Aorta (tissue), 5 donors: Measurements from ENCODE around the gene TMEM41A. TPM values are rescaled to one million over a fixed set of nuclear protein-coding genes. Genes with fewer than 3 reads are reported as not detected.
"Not testable (repeated sequence)": the region's sequence is repeated elsewhere in the genome, so short reads cannot be mapped to it uniquely, and the experiment has no call there.

Experiments used
- ATAC-seq: fragments of 200-7000 bp; cut with Tn5 transposase; one replicate; pipeline ENCODE4 v1.9.1; 2022; ENCODE audit warnings: moderate library complexity; ENCODE audit not compliant: low FRiP score
- DNase-seq, 2 donors: peaks; one replicate each; pipeline ENCODE4 v3.0.0-alpha.2; 2020
- H3K27ac ChIP-seq, 2 donors: one replicate each; pipeline ENCODE4 v1.5.1; 2013; ENCODE audit warnings: low read length in 2 of 2, mild to moderate bottlenecking in 2 of 2, moderate library complexity in 2 of 2, control low read depth in 1 of 2, inconsistent platforms in 1 of 2, low read depth in 1 of 2
- H3K27me3 ChIP-seq, 2 donors: one replicate each; pipeline ENCODE4 v1.6.1; 2013; ENCODE audit warnings: control low read depth in 1 of 2, low read length in 1 of 2, mild to moderate bottlenecking in 1 of 2, moderate library complexity in 1 of 2; ENCODE audit not compliant: insufficient read depth in 2 of 2, control insufficient read depth in 1 of 2
- H3K36me3 ChIP-seq, 2 donors: one replicate each; pipeline ENCODE4 v1.6.1; 2013; ENCODE audit warnings: control low read depth in 1 of 2, low read length in 1 of 2, mild to moderate bottlenecking in 1 of 2; ENCODE audit not compliant: insufficient read depth in 2 of 2, control insufficient read depth in 1 of 2
- H3K4me1 ChIP-seq, 2 donors: one replicate each; pipeline ENCODE4 v1.6.1; 2013; ENCODE audit warnings: low read length in 2 of 2, control low read depth in 1 of 2, mild to moderate bottlenecking in 1 of 2, moderate library complexity in 1 of 2; ENCODE audit not compliant: insufficient read depth in 2 of 2, control insufficient read depth in 1 of 2
- H3K4me3 ChIP-seq, 2 donors: one replicate each; pipeline ENCODE4 v1.5.1; 2013; ENCODE audit warnings: low read length in 2 of 2, control low read depth in 1 of 2, mild to moderate bottlenecking in 1 of 2
- H3K9me3 ChIP-seq: one replicate; pipeline ENCODE4 v1.6.1; 2013; ENCODE audit warnings: mild to moderate bottlenecking, low read length; ENCODE audit not compliant: control insufficient read depth
- WGBS, 2 donors: extraction: QIAGEN DNeasy Blood & Tissue Kit; methylation state at CpG; one replicate each; pipeline ENCODE4 v1.1.7; 2013; 5-methylcytosine and 5-hydroxymethylcytosine counted together
- intact Hi-C, 2 donors: fragments of 100-400 bp; cut with DNase I; formaldehyde crosslinking; loops; one replicate each; pipeline versions ENCODE4 v1.14.2 to v1.15.0; 2022
- polyA plus RNA-seq, 2 donors: library from polyadenylated mRNA; stranded (reverse); fragments of 200-250 nt; gene quantifications; one replicate each; pipeline ENCODE4 v1.2.3, GENCODE V29; 2013
- total RNA-seq, 2 donors: library from RNA; stranded (reverse); fragmentation: NEBNext Ultra II Directional; extraction: Animal tissue kit (Norgen Biotek cat#: 25700); gene quantifications; one replicate each; pipeline ENCODE4 v1.2.1, GENCODE V29; 2021
- donor health status: healthy with polysubstance abuse.
- donor health status: Bipolar disorder and iron deficiency.
- donor health status: DM: no; HTN: no; CAD: no.
- donor health status: DM: no; HTN: no; CAD: no.
- donor health status: DM: yes; HTN: yes; CAD: no.

TMEM41A gene
- total and polyA plus RNA-seq, 4 donors, result 5.4 to 15.6 (median 11.0) TPM

DNA sequence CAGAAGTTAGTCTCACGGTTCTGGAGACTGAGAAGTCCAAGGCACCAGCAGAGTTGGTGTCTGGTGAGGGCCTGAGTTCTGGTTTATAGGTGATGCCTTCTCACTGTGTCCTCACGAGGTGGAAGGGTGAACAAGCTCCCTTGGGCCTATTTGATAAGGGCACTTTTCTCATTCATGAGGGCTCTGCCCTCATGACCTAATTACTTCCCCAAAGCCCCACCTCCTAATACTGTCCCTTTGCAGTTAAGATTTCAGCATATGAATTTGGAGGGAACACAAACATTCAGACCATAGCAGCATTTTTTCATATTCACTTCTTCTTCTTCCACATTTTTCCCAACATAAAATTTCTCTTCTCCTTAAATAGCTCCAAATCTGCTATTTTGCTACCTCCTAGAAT lies 41.5 kb downstream of the TMEM41A start:
- ATAC-seq, result no peak
- no peak overlapping the region for H3K27ac ChIP-seq
- no peaks in the 10 kb centered on the region for H3K4me1 ChIP-seq
- H3K4me3 ChIP-seq, result no peak overlapping the region
- intact Hi-C loops, result no loop called here
- WGBS, 2 donors, result 68 to 78% methylated on average over 2 of the region's 2 CpGs
- no peak for DNase-seq
- H3K27me3 ChIP-seq, result no peaks in the 10 kb centered on the region
- H3K9me3 ChIP-seq, result no peaks in the 10 kb centered on the region
- peaks cover 0 to 2% of the 10 kb centered on the region in 2 donors for H3K36me3 ChIP-seq

DNA sequence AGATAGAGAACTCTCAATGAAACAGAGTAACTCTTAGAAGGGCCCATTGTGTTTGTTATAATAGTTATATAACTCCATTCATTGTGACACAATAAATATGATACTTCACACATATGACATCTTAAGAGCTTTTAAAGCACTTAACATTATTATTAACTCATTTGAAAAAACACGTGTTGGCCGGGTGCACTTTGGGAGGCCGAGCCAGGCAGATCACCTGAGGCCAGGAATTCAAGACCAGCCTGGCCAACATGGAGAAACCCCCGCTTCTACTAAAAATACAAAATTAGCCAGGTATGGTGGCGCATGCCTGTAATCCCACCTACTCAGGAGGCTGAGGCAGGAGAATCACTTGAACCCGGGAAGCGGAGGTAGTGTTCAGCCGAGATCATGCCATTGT lies 47.4 kb downstream of the TMEM41A start:
- H3K4me3 ChIP-seq, intact Hi-C loops, ATAC-seq, H3K36me3 ChIP-seq, H3K9me3 ChIP-seq, H3K4me1 ChIP-seq, H3K27ac ChIP-seq, DNase-seq, H3K27me3 ChIP-seq: not testable (repeated sequence)
- 94 to 95% methylated on average over 8 of the region's 8 CpGs for WGBS, 2 donors

DNA sequence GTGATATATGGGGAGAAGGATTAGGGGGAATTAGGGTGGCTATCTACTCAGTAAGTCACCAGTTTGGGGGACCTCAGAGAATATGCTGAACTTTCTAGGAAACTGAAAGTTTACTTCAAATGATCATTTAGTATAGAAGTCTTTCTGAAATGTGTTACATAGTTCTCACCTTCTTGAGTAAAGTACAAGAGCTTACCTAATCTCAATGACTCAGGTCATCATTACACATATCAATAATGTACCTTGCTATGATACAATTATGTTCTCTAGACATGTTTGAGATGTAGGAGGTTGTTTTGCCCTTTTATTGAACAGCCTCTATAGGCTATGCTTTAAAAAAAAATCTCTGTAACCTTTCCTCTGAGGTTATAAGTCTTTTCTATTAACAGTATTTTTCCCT lies 50.7 kb downstream of the TMEM41A start:
- no peak for DNase-seq
- H3K4me3 ChIP-seq, result no peak overlapping the region
- intact Hi-C loops, result no loop called here

DNA sequence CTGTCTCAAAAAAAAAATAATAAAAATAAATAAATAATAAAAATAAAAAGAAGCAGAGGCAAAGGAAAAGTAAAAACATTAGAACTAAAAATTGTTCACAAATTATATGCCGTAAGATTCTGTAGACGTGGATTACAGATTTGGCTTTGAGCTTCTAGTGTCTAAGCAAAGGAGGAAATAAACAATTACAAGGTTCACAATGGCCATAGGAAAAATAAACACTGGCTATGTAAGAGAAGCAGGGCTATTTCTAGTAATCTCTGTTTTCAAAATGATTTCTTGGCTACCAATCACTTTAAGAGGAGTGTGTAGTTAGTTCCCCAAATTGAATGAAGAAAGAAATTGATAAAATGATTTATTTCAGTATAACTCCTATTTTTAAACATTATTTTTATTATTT lies 54.5 kb downstream of the TMEM41A start:
- no peak overlapping the region for H3K4me3 ChIP-seq
- H3K4me1 ChIP-seq, result no peaks in the 10 kb centered on the region
- H3K9me3 ChIP-seq, result no peaks in the 10 kb centered on the region
- no peak overlapping the region for H3K27ac ChIP-seq
- H3K27me3 ChIP-seq, result no peaks in the 10 kb centered on the region
- intact Hi-C loops, result no loop called here
- 86 to 87% methylated on average over 2 of the region's 2 CpGs for WGBS, 2 donors
- peaks cover 0 to 2% of the 10 kb centered on the region in 2 donors for H3K36me3 ChIP-seq
- ATAC-seq, result no peak
- no peak for DNase-seq

More for the DNA sequence above, 50.7 kb downstream of the TMEM41A start:
- Histone ChIP-seq H3K27ac (no peak overlapping the region), H3K36me3 (peaks cover 0 to 4% of the 10 kb centered on the region in 2 donors), H3K27me3 (no peaks in the 10 kb centered on the region), H3K9me3 (no peaks in the 10 kb centered on the region), H3K4me1 (no peaks in the 10 kb centered on the region)
- no peak for ATAC-seq

DNA sequence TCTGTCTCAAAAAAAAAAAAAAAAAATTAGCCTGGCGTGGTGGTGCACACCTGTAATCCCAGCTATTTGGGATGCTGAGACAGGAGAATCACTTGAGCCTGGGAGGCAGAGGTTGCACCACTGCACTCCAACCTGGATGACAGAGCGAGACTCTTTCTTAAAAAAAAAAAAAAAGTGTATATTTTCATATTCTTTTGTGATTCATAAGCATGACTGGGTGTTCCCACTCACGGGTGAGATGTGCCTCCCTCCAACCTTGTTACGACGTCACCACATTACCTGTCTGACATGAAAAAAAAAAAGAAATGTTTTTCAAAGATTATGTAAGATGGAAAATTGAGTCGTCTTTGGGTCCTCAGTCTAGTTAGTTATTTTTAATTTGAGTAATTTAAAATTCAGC lies 56.8 kb downstream of the TMEM41A start:
- no peaks in the 10 kb centered on the region for H3K27me3 ChIP-seq
- WGBS, 2 donors, result 93 to 95% methylated on average over 6 of the region's 6 CpGs
- ATAC-seq (no peak), DNase-seq (no peak)
- H3K36me3 ChIP-seq, result no peaks in the 10 kb centered on the region
- H3K4me1 ChIP-seq, result no peaks in the 10 kb centered on the region
- no peak overlapping the region for H3K4me3 ChIP-seq
- H3K27ac ChIP-seq, result no peak overlapping the region
- intact Hi-C loops, result no loop called here
- no peaks in the 10 kb centered on the region for H3K9me3 ChIP-seq

DNA sequence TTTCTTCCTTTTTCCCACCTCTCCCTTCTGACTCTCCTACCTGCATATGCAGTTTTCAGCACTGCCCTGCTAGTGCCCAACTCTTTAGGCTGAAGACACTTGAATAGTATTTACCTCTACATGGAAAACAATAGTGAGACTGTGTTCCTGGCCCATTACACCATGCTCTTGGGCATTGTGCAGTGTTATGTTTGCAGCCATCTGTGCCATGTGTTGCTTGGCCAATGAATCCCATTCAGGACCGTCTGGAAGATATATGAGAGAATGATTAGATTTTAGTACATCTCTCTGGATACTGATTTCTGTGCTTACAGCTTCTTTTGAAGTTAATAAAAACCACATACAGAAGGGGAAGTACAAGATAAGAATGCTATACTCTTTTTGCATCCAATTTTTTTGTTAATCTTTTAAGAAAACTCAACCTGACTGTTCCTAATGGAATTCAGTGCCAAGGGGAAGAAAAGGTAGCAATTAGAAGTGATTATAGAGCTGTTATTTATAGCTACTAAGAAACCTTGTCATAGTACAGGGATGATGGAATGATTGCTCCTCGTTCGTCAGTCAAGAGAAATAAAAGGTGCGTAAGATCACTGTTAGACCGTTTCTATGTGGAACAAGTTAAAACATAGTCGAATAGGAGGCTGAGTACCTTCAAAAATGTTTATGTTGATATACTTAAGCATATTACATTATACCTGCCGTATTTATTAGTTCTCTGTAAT lies 58.9 kb downstream of the TMEM41A start:
- Histone ChIP-seq H3K36me3 (no peaks in the 10 kb centered on the region), H3K27ac (no peak overlapping the region), H3K27me3 (no peaks in the 10 kb centered on the region), H3K9me3 (no peaks in the 10 kb centered on the region), H3K4me1 (no peaks in the 10 kb centered on the region), H3K4me3 (no peak overlapping the region)
- DNase-seq (no peak), ATAC-seq (no peak)
- intact Hi-C loops, result no loop called here
- 84 to 86% methylated on average over 7 of the region's 7 CpGs for WGBS, 2 donors

Other genes with a start within 250 kb of the TMEM41A start
- gene EHHADH, start 245.0 kb downstream of the TMEM41A start, total RNA-seq, result 1 to 10 TPM; 1.8 to 6.1 TPM
- gene EHHADH, start 245.0 kb downstream of the TMEM41A start, polyA plus RNA-seq, result 1 to 10 TPM; 2.5 to 5.1 TPM
- 10 to 100 TPM; 25.3 to 28.7 TPM for gene MAP3K13, start 135.9 kb downstream of the TMEM41A start, total RNA-seq
- 10 to 100 TPM; 19.8 to 38.4 TPM for gene MAP3K13, start 135.9 kb downstream of the TMEM41A start, polyA plus RNA-seq
- under 1 TPM in 1 of 2 donors, not detected in 1; 0.62 TPM for gene LIPH, start 53.6 kb upstream of the TMEM41A start, total RNA-seq
- 1 to 10 TPM in 1 of 2 donors, under 1 TPM in 1; 0.77 to 3.6 TPM for gene LIPH, start 53.6 kb upstream of the TMEM41A start, polyA plus RNA-seq
- 10 to 100 TPM; 36.5 to 41.6 TPM for gene SENP2, start 87.3 kb upstream of the TMEM41A start, total RNA-seq
- 10 to 100 TPM; 13.6 to 15.4 TPM for gene SENP2, start 87.3 kb upstream of the TMEM41A start, polyA plus RNA-seq